GM12878 (cell line): ENCODE results near the gene CEP57. TPM values are rescaled to one million over a fixed set of nuclear protein-coding genes. Genes with fewer than 3 reads are reported as not detected.

ENCODE experiments used
- ATAC-seq: fragments of 200-7000 bp; cut with Tn5 transposase; 3 replicates; pipeline ENCODE4 v1.9.1; 2020; ENCODE audit warnings: mild to moderate bottlenecking, moderate library complexity
- BruUV-seq: library from RNA; stranded (reverse); fragments of 400-500 nt; replicated peaks from 2 replicates; lab custom pipeline; 2021; lab: Mats Ljungman, UMichigan
- CTCF ChIA-PET: fragments of 300-600 bp; sonication (Branson Sonifier 250); formaldehyde crosslinking; extraction: SDS; loops from one replicate; lab custom pipeline; 2021; ENCODE audit warnings: inconsistent platforms; lab: Yijun Ruan, JAX
- POLR2A ChIA-PET: fragments of 350-600 bp; formaldehyde crosslinking; extraction: SDS; loops from one replicate; lab custom pipeline; 2021; ENCODE audit warnings: inconsistent platforms; lab: Charles Lee
- RAD21 ChIA-PET: fragments of 300-600 bp; sonication (Branson Sonifier 250); formaldehyde crosslinking; loops from one replicate; lab custom pipeline; 2023; ENCODE audit warnings: antibody characterized with exemption; ENCODE audit not compliant: unreplicated experiment; lab: Charles Lee
- SMC1A ChIA-PET: fragments of 300-600 bp; sonication (Branson Sonifier 250); formaldehyde crosslinking; loops from one replicate; lab custom pipeline; 2023; ENCODE audit not compliant: unreplicated experiment, uncharacterized antibody; lab: Charles Lee
- DNase-seq: peaks from one replicate; pipeline ENCODE4 v3.0.0-alpha.2; 2011; ENCODE audit warnings: low read depth, low spot score
- FAIRE-seq: peaks from 3 replicates; lab custom pipeline; 2011; peaks lifted over from hg19 to GRCh38; lab: Jason Lieb, UNC
- H2AFZ ChIP-seq: 2 replicates; pipeline ENCODE4 v1.6.0; 2011; ENCODE audit warnings: low read depth, low read length, control low read depth; ENCODE audit not compliant: control insufficient read depth
- H3K27ac ChIP-seq: 2 replicates; pipeline ENCODE4 v1.5.1; 2011; ENCODE audit warnings: control low read depth; ENCODE audit not compliant: control insufficient read depth, insufficient read depth
- H3K27me3 ChIP-seq, 2 experiments: replicated peaks in 1 of 2; 2 replicates each; pipeline versions ENCODE4 v1.6.0 to v1.6.1; 2011; ENCODE audit warnings: low read length in 1 of 2; ENCODE audit not compliant: control insufficient read depth in 2 of 2, insufficient read depth in 2 of 2
- H3K36me3 ChIP-seq, 2 experiments: 2 replicates each; pipeline ENCODE4 v1.5.1; 2011; ENCODE audit warnings: low read length in 1 of 2; ENCODE audit not compliant: control insufficient read depth in 2 of 2, insufficient read depth in 2 of 2
- H3K4me1 ChIP-seq: 2 replicates; pipeline ENCODE4 v1.6.1; 2011; ENCODE audit warnings: mild to moderate bottlenecking, low read length, moderate library complexity, mixed read lengths; ENCODE audit not compliant: control insufficient read depth, insufficient read depth
- H3K4me2 ChIP-seq: 2 replicates; pipeline ENCODE4 v1.6.0; 2011; ENCODE audit warnings: control low read depth; ENCODE audit not compliant: control insufficient read depth, insufficient read depth
- H3K4me3 ChIP-seq: fragments of 200-600 bp; sonication (generic); 2 replicates; pipeline ENCODE4 v1.5.1; 2016
- H3K79me2 ChIP-seq: 2 replicates; pipeline ENCODE4 v1.6.0; 2011; ENCODE audit warnings: low read length; ENCODE audit not compliant: control insufficient read depth, insufficient read depth
- H3K9ac ChIP-seq: 2 replicates; pipeline ENCODE4 v1.8.0; 2011; ENCODE audit warnings: low read length, control low read depth, mixed read lengths; ENCODE audit not compliant: control insufficient read depth, insufficient read depth
- H3K9me3 ChIP-seq: replicated peaks from 3 replicates; pipeline ENCODE4 v1.5.1; 2011; ENCODE audit warnings: mild to moderate bottlenecking, low read length; ENCODE audit not compliant: control insufficient read depth, insufficient read depth
- H4K20me1 ChIP-seq: 2 replicates; pipeline ENCODE4 v1.6.0; 2011; ENCODE audit not compliant: control insufficient read depth, insufficient read depth
- CHD2 ChIP-seq: IDR thresholded peaks from 2 replicates; pipeline ENCODE4 v1.6.1; 2011; ENCODE audit warnings: low read depth, low read length, improper control_type of control experiment, borderline replicate concordance
- GATAD2B ChIP-seq: fragments of 450-650 bp; conservative IDR thresholded peaks from 2 replicates; pipeline ENCODE4 v1.6.1; 2017; ENCODE audit warnings: low read depth, mild to moderate bottlenecking, moderate library complexity
- MYC ChIP-seq: IDR thresholded peaks from 2 replicates; pipeline ENCODE4 v1.6.1; 2011; ENCODE audit warnings: mild to moderate bottlenecking, low read length, moderate library complexity, inconsistent platforms; ENCODE audit not compliant: insufficient read depth, insufficient replicate concordance, insufficient read length, severe bottlenecking
- NBN ChIP-seq: fragments of 450-650 bp; IDR thresholded peaks from 2 replicates; pipeline ENCODE4 v1.6.1; 2016
- PML ChIP-seq: IDR thresholded peaks from 2 replicates; pipeline ENCODE4 v1.6.1; 2012; ENCODE audit warnings: low read length, inconsistent platforms
- TAF1 ChIP-seq: IDR thresholded peaks from 2 replicates; pipeline ENCODE4 v1.6.1; 2011; ENCODE audit warnings: mild to moderate bottlenecking, low read depth, low read length, borderline replicate concordance
- WGBS: methylation state at CpG from one replicate; pipeline ENCODE4 v1.1.6; 2016; ENCODE audit warnings: low lambda C conversion rate; ENCODE audit not compliant: insufficient replicate concordance, insufficient coverage; ENCODE audit errors: missing lambda C conversion rate; 5-methylcytosine and 5-hydroxymethylcytosine counted together
- in situ Hi-C: fragments of 300-500 bp; cut with MboI; formaldehyde crosslinking; loops from 9 replicates; pipeline ENCODE4 v1.14.3; 2018; ENCODE audit warnings: mixed read lengths
- intact Hi-C: fragments of 100-400 bp; cut with micrococcal nuclease; formaldehyde crosslinking; loops from one replicate; pipeline ENCODE4 v1.14.2; 2022; ENCODE audit not compliant: unreplicated experiment
- polyA plus RNA-seq, 11 experiments: library from polyadenylated mRNA; depleted of rRNA in 4 of 11; unstranded in 6 of 11; stranded (reverse) in 5 of 11; fragments of >200 nt; fragmentation: Nextera tagmentation in 4 of 11; fragmentation: Illumina TruSeq in 1 of 11; extraction: Ambion mirVana in 4 of 11; extraction: Trizol in 1 of 11; gene quantifications; 1 replicate in 1 of 11; 2 replicates in 10 of 11; pipeline versions ENCODE4 v1.2.1 to v1.2.3, GENCODE V29; 2011 to 2016; ENCODE audit warnings: inconsistent platforms in 2 of 11, missing spikeins in 2 of 11, low read depth in 1 of 11
- total RNA-seq, 4 experiments: library from RNA; depleted of rRNA in 3 of 4; stranded (reverse); fragments of >200 nt in 3 of 4; fragmentation: Illumina TruSeq in 1 of 4; extraction: Trizol in 1 of 4; gene quantifications; 2 replicates each; pipeline versions ENCODE4 v1.2.1 to v1.2.3, GENCODE V29; 2013 to 2021
- TF ChIP-seq, protein P1 (sequence below): fragments of 450-650 bp; formaldehyde crosslinking; IDR thresholded peaks from 2 replicates; pipeline ENCODE4 v1.4.0; 2022; ENCODE audit warnings: mild to moderate bottlenecking, moderate library complexity

The CEP57 gene
- total and polyA plus RNA-seq, 10 of the 15 experiments (the other 5 are each of a cell fraction or from before 2014, with no cell fraction given) = 19.4 to 85.4 (median 56.8) TPM

GRCh38 chr11:95792200-95792599 is 1.9 kb downstream of the CEP57 start:
- Histone ChIP-seq H4K20me1 (no peaks in the 10 kb centered on the region), H3K36me3 (no peaks in the 10 kb centered on the region), H2AFZ (no peak overlapping the region), H3K79me2 (peaks cover 81% of the 10 kb centered on the region), H3K9ac (no peak overlapping the region; the same call in 1 of the 2 replicates), H3K9me3 (no peaks in the 10 kb centered on the region), H3K4me3 (peak overlapping the region; percentile 87), H3K4me1 (0 out of 2 replicates have a peak, but pooled peaks cover 3% of the 10 kb centered on the region), H3K4me2 (peak overlapping the region; percentile 46), H3K27ac (no peak overlapping the region), H3K27me3 (no peaks in the 10 kb centered on the region)
- in situ Hi-C loops (loop anchor here (5.0 kb wide), 1 partner anchor 595 kb away; the partner anchor contains the start of gene CCDC82), intact Hi-C loops (loop anchor here (5.0 kb wide), 2 partner anchors 130 to 635 kb away; partner anchors contain the start of gene MTMR2)
- ATAC-seq = no peak
- 93% methylated on average over 8 of the region's 8 CpGs for WGBS
- no peak for DNase-seq
- no TSS peak for BruUV-seq
- RAD21 ChIA-PET = interaction anchor here (0.7 to 2.9 kb wide), 6 partner anchors 44 to 639 kb away, joined by 3 to 20 read pairs (median 4); partner anchors contain the start of gene SESN3
- TF ChIP-seq NBN (no peak), TAF1 (no peak), MYC (no peak), CHD2 (no peak), PML (no peak), GATAD2B (no peak)
- TF ChIP-seq, protein P1, sequence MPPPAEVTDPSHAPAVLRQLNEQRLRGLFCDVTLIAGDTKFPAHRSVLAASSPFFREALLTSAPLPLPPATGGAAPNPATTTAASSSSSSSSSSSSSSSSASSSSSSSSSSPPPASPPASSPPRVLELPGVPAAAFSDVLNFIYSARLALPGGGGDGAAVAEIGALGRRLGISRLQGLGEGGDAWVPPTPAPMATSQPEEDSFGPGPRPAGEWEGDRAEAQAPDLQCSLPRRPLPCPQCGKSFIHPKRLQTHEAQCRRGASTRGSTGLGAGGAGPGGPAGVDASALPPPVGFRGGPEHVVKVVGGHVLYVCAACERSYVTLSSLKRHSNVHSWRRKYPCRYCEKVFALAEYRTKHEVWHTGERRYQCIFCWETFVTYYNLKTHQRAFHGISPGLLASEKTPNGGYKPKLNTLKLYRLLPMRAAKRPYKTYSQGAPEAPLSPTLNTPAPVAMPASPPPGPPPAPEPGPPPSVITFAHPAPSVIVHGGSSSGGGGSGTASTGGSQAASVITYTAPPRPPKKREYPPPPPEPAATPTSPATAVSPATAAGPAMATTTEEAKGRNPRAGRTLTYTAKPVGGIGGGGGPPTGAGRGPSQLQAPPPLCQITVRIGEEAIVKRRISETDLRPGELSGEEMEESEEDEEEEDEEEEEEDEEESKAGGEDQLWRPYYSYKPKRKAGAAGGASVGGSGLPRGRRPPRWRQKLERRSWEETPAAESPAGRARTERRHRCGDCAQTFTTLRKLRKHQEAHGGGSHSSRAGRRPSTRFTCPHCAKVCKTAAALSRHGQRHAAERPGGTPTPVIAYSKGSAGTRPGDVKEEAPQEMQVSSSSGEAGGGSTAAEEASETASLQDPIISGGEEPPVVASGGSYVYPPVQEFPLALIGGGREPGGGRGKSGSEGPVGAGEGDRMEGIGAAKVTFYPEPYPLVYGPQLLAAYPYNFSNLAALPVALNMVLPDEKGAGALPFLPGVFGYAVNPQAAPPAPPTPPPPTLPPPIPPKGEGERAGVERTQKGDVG (CRISPR knock-in tag) = no peak
- POLR2A ChIA-PET = interaction anchor here (0.6 to 5.5 kb wide), 11 partner anchors 9 to 725 kb away, joined by 3 to 29 read pairs (median 3); partner anchors contain the start of genes SESN3 and SRSF8
- SMC1A ChIA-PET = interaction anchor here (0.6 to 5.6 kb wide), 20 partner anchors 8 to 638 kb away, joined by 3 to 37 read pairs (median 5); partner anchors contain the start of genes CCDC82, JRKL and MAML2
- CTCF ChIA-PET = interaction anchor here (0.7 to 3.3 kb wide), 13 partner anchors 8 to 714 kb away, joined by 3 to 16 read pairs (median 4); partner anchors contain the start of genes MAML2 and SESN3
- FAIRE-seq = no peak
